DMS79 treated with DMSO at 0.1 percent for 48 hours (cell line): ENCODE measurements around the gene CYP2A6.
"Not testable (repeated sequence)": the region's sequence is repeated elsewhere in the genome, so short reads cannot be mapped to it uniquely, and the experiment has no call there.

Source experiments
- DNase-seq: peaks from one replicate; lab custom pipeline; 2025; lab: John Stamatoyannopoulos, UW

Gene CYP2A6

DNA sequence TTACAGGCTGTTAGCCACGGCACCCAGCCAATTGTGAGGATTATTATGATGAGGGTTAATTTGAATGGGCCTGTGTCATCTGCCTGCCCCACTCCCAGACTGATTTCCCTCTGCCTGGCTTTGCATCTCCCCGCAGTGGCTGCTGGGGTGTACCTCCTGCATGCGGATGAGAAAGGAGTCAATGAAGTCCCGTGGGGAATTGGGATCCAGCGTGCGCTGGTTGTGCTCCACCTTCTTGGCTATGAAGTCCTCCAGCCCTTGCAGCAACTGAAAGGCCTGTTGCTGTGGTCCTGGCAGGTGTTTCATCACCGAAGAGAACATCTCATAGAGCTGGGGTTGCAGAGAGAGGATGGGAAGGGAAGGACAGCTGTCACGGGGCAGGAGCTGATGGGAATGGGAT lies 3.5 kb downstream of the CYP2A6 start:
- DNase-seq: not testable (repeated sequence)

- DNase-seq: not testable (repeated sequence)
Measured at GRCh38 chr19:40843653-40844052, 6.6 kb downstream of the CYP2A6 start.

DNA sequence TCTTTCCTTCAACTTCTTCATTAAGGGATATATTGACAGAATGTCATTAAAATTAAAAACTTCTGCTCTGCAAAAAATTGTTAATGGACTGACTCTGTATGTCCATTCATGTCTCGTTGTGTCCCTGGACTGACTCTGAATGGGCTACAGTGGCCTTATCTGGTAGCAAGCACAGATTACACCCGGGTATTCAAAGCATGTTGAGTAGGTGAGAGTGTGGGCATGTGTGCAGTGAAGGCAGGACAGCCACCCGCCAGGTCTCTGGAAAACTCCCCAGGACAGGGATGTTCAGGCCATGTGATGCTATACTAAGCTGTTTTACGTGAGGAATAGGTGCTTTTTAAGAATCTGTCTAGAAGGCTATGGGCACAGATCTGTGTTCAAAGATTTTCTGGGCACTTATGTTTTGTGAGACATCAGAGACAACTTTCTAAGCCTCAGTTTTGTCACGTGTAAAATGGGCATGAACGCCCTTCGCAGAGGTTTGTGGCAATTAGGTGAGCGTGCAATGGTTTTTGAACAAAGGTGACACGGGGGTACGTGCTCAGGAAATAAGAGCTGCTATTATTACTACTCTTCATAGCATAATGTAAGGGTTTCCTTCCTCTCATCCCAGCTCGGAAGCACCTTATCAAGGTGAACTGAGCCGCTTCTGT lies 7.1 kb downstream of the CYP2A6 start:
- DNase-seq: not testable (repeated sequence)

DNA sequence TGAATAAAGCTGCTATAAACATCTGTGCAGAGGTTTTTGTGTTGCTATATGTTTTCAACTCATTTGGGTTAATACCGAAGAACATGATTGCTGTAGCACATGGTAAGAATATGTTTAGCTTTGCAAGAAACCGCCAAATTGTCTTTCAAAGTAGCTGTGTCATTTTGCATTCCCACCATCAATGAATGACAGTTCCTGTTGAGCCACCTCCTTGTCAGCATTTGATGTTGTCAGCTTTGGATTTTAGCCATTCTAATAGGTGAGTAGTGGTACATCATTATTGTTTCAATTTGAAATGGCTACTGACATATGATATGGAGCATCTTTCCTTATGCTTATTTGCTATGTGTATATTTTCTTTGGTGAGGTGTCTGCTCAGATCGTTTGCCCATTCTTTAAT lies 8.2 kb downstream of the CYP2A6 start:
- DNase-seq: not testable (repeated sequence)

DNA sequence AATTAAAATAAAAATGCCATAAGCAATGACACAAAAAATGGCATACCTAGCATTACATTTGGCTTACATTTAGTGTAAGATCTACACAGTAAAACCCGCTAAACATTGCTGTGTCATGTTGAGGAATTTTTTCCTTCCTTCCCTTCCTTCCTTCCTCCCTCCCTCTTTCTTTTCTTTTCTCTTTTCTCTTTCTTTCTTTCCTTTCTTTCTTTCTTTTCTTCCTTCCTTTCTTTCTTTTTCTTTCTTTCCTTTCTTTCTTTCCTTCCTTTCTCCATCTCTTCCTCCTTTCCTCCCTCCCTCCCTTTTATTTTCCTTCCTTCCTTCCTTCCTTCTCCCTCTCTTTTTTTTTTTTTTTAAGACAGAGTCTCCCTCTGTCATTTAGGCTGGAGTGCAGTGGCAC lies 11.8 kb downstream of the CYP2A6 start:
- not testable (repeated sequence) for DNase-seq

- no peak for DNase-seq
Measured at GRCh38 chr19:40836754-40837429, 13.4 kb downstream of the CYP2A6 start.

DNA sequence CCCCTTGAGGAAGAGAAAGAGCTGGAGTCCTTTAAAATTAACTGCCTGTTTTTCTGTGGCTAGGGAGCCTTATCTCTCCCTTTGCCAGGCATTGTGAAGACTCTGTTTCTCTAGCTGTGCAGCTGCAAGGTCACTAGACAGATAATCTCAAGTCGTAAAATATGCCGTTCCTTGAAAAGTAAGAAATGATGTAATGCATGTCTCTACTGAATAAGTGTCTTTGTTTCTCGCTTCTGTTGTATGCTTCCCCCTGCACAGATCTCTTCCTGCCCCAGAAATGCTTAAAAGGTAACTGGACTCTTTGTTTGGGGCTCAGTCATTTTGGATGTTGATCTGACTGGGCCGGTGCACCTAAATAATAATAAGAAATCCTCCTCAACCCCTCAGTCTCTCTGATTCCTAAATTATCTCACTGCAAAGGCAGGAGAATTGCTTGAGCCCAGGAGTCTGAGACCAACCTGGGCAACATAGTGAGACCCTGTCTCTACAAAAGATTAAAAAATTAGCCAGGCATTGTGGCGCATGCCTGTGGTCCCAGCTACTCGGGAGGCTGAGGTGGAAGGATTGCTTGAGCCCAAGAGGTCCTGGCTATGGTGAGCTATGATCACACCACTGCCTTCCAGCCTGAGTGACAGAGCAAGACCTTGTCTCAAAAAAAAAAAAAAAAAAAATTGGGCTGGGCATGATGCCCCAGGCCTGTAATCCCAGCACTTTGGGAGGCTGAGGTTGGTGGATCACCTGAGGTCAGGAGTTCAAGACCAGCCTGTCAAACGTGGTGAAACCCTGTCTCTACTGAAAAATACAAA lies 16.3 kb downstream of the CYP2A6 start:
- not testable (repeated sequence) for DNase-seq

GRCh38 chr19:40832431-40832790 lies 17.8 kb downstream of the CYP2A6 start:
- not testable (repeated sequence) for DNase-seq

DNA sequence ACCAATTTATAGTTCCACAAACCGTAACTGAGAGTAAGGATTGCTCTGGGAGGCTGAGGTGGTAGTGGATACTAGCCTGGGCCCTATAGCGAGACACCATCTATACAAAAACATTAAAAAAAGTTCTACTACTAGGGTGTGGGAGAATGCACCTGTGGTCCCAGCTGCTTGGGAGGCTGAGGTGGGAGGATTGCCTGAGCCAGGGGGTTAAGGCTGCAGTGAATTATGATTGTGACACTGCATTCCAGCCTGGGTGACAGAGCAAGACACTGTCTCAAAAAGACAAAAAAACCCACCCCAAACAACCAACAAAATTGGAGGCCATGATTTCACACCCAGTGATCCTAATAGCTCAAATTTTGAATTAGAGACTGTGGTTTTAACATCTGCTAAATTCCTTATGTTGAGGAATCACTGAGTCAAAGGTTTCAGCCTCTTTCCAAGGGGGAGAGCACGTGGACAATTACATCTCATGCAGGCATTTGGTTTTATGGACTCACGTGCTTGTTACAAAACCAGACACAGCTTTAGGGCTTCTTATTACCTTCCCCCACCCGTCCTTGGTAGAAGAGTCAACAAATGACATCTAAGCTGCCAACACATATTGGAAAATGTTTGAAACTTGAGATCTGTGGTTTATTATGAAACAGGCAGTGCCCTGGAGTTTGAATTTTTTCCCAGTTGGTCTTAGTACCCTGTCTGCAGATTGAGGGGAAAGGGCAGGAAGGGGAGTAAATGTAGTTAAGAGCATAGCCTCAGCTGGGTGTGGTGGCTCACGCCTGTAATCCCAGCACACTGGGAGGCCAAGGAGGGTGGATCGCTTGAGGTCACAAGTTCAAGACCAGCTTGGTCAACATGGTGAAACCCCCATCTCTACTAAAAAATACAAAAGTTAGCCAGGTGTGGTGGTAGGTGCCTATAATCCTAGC lies 18.5 kb downstream of the CYP2A6 start:
- DNase-seq: peak; percentile 22

DNA sequence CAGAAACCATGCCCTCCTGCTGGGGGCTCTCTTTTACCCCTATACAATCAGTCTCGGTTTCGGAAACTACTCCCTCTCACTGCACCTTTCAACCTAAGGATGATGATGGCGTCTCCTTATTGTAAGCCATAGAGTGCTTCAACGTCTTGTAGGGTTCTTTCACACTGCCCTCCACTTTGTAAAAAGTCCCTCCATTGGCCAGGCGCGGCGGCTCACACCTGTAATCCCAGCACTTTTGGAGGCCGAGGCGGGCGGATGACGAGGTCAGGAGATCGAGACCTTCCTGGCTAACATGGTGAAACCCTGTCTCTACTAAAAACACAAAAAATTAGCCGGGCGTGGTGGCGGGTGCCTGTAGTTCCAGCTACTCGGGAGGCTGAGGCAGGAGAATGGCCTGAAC lies 19.5 kb downstream of the CYP2A6 start:
- not testable (repeated sequence) for DNase-seq

- no peak for DNase-seq
Measured at GRCh38 chr19:40829205-40829604, 21.0 kb downstream of the CYP2A6 start.

DNA sequence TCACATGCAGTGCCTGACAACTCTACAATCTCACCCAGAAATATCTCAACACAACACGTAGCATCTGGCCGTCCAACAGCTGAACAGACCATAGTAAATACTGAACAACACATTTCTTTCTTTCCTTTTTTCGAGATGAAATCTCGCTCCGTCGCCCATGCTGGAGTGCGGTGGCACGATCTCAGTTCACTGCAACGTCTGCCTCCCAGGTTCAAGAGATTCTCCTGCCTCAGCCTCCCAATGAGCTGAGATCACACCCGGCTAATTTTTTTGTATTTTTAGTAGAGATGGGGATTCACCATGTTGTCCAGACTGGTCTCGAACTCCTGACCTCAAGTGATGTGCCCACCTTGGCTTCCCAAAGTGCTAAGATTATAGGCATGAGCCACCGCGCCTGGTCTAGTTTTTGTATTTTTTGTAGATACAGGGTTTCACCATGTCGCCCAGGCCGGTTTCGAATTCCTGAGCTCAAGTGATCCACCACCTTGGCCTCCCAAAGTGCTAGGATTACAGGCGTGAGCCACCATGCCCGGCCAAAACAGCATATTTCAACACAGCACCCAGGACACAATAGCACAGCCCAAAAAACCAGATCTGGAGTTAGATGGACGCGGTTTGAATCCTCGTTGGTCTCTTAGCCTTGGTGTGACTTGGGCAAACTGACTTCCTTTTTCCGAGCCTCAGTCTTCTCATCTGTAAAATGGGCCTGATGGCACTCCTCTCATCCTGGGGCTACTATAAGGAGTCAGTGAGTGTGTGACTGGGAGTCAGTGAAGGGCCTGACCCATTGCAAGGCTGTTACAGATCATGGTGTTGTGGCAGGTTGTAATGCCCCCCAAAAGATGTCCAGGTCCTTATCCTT lies 22.6 kb downstream of the CYP2A6 start:
- DNase-seq: no peak

DNA sequence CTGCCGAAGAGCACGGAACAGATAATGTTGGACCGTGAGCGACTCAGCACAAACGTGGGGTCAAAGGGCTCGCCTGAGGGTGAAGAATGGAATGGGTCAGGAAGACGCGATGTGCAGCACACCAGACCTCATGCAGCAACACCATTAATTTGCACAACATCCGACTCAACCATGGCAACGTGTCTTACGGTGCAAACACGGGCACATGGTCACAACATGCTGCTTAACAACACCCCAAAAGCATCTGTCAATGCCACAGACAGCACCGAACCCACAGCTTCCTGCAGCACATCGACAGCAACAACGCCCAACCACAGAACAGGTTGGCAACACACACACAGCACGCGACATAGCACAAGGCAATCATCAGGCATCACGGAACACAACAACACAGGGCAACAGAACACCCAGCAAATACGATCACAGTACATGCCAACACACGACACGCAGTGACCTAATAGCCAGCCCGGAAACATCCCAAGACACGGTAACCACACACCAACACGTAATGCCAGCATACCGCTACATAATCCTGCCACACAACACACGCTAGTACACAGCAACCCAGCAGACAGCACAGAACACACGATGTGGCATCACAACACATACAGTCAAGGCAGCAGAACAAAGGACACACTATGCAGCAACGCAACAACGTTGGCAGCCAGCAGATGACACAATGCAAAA lies 23.4 kb downstream of the CYP2A6 start:
- DNase-seq: not testable (repeated sequence)

GRCh38 chr19:40826312-40826698 lies 23.9 kb downstream of the CYP2A6 start:
- DNase-seq: not testable (repeated sequence)

- not testable (repeated sequence) for DNase-seq
Measured at GRCh38 chr19:40825460-40826095, 24.7 kb downstream of the CYP2A6 start.

GRCh38 chr19:40824916-40825315 lies 25.3 kb downstream of the CYP2A6 start:
- DNase-seq: not testable (repeated sequence)

DNA sequence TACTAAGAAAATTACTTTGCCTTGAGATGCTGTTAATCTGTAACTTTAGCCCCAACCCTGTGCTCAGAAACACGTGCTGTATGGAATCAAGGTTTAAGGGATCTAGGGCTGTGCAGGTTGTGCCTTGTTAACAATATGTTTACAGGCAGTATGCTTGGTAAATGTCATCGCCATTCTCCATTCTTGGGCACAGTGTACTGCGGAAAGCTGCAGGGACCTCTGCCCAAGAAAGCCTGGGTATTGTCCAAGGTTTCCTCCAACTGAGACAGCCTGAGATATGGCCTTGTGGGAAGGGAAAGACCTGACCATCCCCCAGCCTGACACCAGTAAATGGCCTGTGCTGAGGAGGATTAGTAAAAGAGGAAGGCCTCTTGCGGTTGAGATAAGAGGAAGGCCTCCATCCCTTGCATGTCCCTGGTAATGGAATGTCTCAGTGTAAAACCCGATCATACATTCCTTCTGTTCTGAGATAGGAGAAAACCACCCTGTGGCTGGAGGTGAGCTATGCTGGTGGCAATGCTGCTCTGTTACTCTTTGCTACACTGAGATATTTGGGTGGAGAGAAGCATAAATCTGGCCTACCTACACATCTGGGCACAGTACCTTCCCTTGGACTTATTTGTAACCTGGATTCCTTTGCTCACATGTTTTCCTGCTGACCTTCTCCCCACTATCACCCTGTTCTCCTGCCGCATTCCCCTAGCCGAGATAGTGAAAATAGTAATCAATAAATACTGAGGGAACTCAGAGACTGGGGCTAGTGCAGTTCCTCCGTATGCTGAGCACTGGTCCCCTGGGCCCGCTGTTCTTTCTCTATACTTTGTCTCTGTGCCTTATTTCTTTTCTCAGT lies 27.3 kb downstream of the CYP2A6 start:
- DNase-seq: not testable (repeated sequence)

DNA sequence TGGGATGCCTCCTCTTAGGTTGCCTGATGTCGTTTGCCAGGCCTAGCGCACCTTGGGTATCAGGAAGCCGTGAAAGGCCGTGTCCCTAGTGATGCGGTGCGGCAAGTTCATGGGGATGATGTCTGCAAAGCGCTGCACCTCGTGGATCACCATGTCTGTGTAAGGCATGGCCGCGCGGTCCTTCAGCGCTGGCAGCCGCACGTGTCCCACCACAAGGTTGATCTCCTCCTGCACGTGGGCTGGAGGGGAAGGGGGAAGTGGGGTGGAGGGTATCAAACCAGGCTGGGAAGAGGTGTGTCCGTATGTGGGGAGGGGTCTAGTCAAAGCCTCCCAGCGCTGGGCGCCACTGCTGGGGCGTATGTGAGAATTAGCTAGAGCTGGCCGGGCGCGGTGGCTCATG lies 28.1 kb downstream of the CYP2A6 start:
- DNase-seq: no peak
